SK-N-SH treated with all-trans-retinoic acid at 6 μM for 48 hours (cell line): ENCODE data around the gene P2RY14.

ENCODE experiments used
- ATAC-seq: fragments of 200-7000 bp; cut with Tn5 transposase; 3 replicates; pipeline ENCODE4 v1.9.1; 2020; ENCODE audit warnings: mild to moderate bottlenecking, moderate library complexity
- CSDC2 ChIP-seq: fragments of 250-450 bp; sonication (Bioruptor Pico); IDR thresholded peaks from 2 replicates; pipeline ENCODE4 v1.5.0; 2020; ENCODE audit warnings: mild to moderate bottlenecking, moderate library complexity
- ESRRG ChIP-seq: fragments of 250-450 bp; sonication (Bioruptor Pico); IDR thresholded peaks from 2 replicates; pipeline ENCODE4 v1.6.1; 2021; ENCODE audit warnings: mild to moderate bottlenecking
- GLIS3 ChIP-seq: fragments of 250-450 bp; sonication (Bioruptor Pico); IDR thresholded peaks from 2 replicates; pipeline ENCODE4 v1.5.0; 2020; ENCODE audit warnings: mild to moderate bottlenecking, moderate library complexity
- ISL1 ChIP-seq: fragments of 250-450 bp; sonication (Bioruptor Pico); IDR thresholded peaks from 2 replicates; pipeline ENCODE4 v2.1.2; 2022; ENCODE audit warnings: mild to moderate bottlenecking, moderate library complexity
- OSR1 ChIP-seq: fragments of 250-450 bp; sonication (Bioruptor Pico); IDR thresholded peaks from 2 replicates; pipeline ENCODE4 v1.8.0; 2022; ENCODE audit warnings: moderate library complexity, mild to moderate bottlenecking, inconsistent platforms
- PPARA ChIP-seq: fragments of 250-450 bp; sonication (Bioruptor Pico); IDR thresholded peaks from 2 replicates; pipeline ENCODE4 v1.5.0; 2020; ENCODE audit warnings: mild to moderate bottlenecking, borderline replicate concordance
- RARB ChIP-seq: fragments of 250-450 bp; sonication (Bioruptor Pico); IDR thresholded peaks from 2 replicates; pipeline ENCODE4 v1.8.0; 2021; ENCODE audit warnings: mild to moderate bottlenecking, moderate library complexity
- SNAI2 ChIP-seq: fragments of 250-450 bp; sonication (Bioruptor Pico); IDR thresholded peaks from 2 replicates; pipeline ENCODE4 v1.5.0; 2020; ENCODE audit warnings: mild to moderate bottlenecking, moderate library complexity
- ZC3H10 ChIP-seq: fragments of 250-450 bp; sonication (Bioruptor Pico); IDR thresholded peaks from 2 replicates; pipeline ENCODE4 v1.5.1; 2021; ENCODE audit warnings: mild to moderate bottlenecking, moderate library complexity
- ZFP3 ChIP-seq: fragments of 250-450 bp; sonication (Bioruptor Pico); IDR thresholded peaks from 2 replicates; pipeline ENCODE4 v1.5.0; 2020; ENCODE audit warnings: mild to moderate bottlenecking, moderate library complexity
- ZFP30 ChIP-seq: fragments of 450-650 bp; formaldehyde crosslinking; IDR thresholded peaks from 2 replicates; pipeline ENCODE4 v1.5.0; 2022; ENCODE audit warnings: mild to moderate bottlenecking, moderate library complexity
- ZNF565 ChIP-seq: fragments of 450-650 bp; formaldehyde crosslinking; conservative IDR thresholded peaks from 2 replicates; pipeline ENCODE4 v1.5.0; 2020; ENCODE audit warnings: low read depth, mild to moderate bottlenecking, moderate library complexity
- ZNF8 ChIP-seq: fragments of 450-650 bp; formaldehyde crosslinking; IDR thresholded peaks from 2 replicates; pipeline ENCODE4 v1.5.0; 2020; ENCODE audit warnings: mild to moderate bottlenecking, moderate library complexity
- TF ChIP-seq, protein P1 (sequence below): fragments of 250-450 bp; sonication (Bioruptor Pico); IDR thresholded peaks from 2 replicates; pipeline ENCODE4 v1.5.0; 2020; ENCODE audit warnings: mild to moderate bottlenecking, moderate library complexity
- TF ChIP-seq, protein P2 (sequence below): fragments of 250-450 bp; sonication (Bioruptor Pico); IDR thresholded peaks from 2 replicates; pipeline ENCODE4 v1.5.1; 2020; ENCODE audit warnings: low read depth, mild to moderate bottlenecking, moderate library complexity
- TF ChIP-seq, protein P3 (sequence below): fragments of 250-450 bp; sonication (Bioruptor Pico); IDR thresholded peaks from 2 replicates; pipeline ENCODE4 v1.8.0; 2021; ENCODE audit warnings: low read depth, mild to moderate bottlenecking, moderate library complexity, borderline replicate concordance
- TF ChIP-seq, protein P4 (sequence below): fragments of 250-450 bp; sonication (Bioruptor Pico); IDR thresholded peaks from 2 replicates; pipeline ENCODE4 v1.5.1; 2021; ENCODE audit warnings: mild to moderate bottlenecking, moderate library complexity
- TF ChIP-seq, protein P5 (sequence below): fragments of 250-450 bp; sonication (Bioruptor Pico); IDR thresholded peaks from 2 replicates; pipeline ENCODE4 v1.8.0; 2020; ENCODE audit warnings: mild to moderate bottlenecking, moderate library complexity, borderline replicate concordance

P2RY14 gene

DNA sequence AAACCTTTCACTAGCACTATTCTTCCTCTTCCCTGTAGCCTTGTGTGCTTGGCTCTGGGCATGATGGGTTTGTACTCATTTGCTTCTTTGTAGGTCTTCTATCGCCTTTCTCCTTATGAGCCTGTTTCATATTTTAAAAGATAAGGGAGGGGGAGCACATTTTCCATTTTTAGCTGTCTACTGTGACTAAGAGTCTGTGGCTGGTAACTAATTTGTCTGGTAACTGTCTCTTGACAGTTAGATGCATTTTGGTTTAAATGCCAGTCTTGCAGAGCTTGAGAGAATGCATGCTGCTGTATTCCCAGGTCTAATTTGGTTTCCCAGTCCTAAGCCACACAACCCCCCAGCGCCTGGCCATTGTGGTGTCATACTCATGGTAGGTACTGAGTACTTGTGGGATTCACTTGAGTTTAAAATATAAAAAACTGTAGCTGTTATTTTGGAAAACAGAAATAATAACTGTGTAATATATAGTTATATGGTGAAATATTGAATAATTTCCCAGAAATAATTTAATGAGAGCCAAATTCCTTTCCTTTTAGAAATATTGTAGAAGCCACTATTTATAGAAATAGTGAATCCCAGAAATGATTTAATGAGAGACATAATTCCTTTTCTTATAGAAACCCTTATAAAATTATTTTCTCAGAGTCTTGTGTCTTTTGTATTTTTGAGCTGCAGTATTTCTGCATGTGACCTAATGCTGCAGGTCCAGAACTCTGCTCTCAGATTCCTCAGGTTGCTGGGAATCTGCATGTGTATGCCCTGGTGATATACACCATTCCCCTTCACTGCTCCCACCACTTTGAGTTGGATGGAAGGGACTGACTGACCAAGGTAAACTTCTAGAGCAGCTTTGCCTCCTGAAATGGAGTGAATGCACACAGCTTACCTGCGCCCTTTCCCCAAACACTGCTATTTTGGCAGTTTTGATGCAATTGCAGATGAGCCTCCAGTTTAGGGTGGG lies 61.4 kb downstream of the P2RY14 start (continued):
- TF ChIP-seq, protein P1, sequence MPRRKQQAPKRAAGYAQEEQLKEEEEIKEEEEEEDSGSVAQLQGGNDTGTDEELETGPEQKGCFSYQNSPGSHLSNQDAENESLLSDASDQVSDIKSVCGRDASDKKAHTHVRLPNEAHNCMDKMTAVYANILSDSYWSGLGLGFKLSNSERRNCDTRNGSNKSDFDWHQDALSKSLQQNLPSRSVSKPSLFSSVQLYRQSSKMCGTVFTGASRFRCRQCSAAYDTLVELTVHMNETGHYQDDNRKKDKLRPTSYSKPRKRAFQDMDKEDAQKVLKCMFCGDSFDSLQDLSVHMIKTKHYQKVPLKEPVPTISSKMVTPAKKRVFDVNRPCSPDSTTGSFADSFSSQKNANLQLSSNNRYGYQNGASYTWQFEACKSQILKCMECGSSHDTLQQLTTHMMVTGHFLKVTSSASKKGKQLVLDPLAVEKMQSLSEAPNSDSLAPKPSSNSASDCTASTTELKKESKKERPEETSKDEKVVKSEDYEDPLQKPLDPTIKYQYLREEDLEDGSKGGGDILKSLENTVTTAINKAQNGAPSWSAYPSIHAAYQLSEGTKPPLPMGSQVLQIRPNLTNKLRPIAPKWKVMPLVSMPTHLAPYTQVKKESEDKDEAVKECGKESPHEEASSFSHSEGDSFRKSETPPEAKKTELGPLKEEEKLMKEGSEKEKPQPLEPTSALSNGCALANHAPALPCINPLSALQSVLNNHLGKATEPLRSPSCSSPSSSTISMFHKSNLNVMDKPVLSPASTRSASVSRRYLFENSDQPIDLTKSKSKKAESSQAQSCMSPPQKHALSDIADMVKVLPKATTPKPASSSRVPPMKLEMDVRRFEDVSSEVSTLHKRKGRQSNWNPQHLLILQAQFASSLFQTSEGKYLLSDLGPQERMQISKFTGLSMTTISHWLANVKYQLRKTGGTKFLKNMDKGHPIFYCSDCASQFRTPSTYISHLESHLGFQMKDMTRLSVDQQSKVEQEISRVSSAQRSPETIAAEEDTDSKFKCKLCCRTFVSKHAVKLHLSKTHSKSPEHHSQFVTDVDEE (CRISPR knock-in tag): no peak; the same call in 1 of the 2 replicates
- TF ChIP-seq SNAI2: peak; percentile 55; the same call in 1 of the 2 replicates
- TF ChIP-seq ZC3H10 (CRISPR knock-in tag): peak; percentile 84

DNA sequence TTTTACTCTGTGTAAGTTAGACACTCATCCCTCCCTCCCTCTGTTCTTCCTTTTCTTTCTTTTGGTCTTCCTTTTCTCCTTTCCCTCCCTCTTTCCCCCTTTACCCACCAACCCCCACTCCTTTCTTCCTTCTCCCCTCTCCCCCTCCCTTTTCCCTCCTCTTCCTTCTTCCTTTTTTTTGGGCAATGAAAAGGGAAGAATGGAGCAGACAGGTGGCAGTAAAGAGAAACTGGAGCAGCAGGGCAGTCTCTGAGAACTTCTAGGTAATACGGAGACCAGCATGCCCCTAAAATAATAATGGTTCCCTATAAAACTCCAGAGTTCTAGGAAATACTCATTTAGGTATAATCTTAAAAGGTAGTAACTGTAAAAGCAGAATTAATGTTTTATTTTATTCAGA lies 63.9 kb downstream of the P2RY14 start:
- ATAC-seq: no peak
- no peak for TF ChIP-seq ZFP3 (CRISPR knock-in tag)
- TF ChIP-seq, protein P2, sequence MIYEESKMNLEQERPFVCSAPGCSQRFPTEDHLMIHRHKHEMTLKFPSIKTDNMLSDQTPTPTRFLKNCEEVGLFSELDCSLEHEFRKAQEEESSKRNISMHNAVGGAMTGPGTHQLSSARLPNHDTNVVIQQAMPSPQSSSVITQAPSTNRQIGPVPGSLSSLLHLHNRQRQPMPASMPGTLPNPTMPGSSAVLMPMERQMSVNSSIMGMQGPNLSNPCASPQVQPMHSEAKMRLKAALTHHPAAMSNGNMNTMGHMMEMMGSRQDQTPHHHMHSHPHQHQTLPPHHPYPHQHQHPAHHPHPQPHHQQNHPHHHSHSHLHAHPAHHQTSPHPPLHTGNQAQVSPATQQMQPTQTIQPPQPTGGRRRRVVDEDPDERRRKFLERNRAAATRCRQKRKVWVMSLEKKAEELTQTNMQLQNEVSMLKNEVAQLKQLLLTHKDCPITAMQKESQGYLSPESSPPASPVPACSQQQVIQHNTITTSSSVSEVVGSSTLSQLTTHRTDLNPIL (CRISPR knock-in tag): no peak
- no peak for TF ChIP-seq ZC3H10 (CRISPR knock-in tag)
- no peak for TF ChIP-seq ISL1 (CRISPR knock-in tag)
- TF ChIP-seq ESRRG (CRISPR knock-in tag): no peak
- TF ChIP-seq, protein P3, sequence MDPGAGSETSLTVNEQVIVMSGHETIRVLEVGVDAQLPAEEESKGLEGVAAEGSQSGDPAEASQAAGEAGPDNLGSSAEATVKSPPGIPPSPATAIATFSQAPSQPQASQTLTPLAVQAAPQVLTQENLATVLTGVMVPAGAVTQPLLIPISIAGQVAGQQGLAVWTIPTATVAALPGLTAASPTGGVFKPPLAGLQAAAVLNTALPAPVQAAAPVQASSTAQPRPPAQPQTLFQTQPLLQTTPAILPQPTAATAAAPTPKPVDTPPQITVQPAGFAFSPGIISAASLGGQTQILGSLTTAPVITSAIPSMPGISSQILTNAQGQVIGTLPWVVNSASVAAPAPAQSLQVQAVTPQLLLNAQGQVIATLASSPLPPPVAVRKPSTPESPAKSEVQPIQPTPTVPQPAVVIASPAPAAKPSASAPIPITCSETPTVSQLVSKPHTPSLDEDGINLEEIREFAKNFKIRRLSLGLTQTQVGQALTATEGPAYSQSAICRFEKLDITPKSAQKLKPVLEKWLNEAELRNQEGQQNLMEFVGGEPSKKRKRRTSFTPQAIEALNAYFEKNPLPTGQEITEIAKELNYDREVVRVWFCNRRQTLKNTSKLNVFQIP (CRISPR knock-in tag): no peak
- TF ChIP-seq CSDC2: no peak
- TF ChIP-seq, protein P4, sequence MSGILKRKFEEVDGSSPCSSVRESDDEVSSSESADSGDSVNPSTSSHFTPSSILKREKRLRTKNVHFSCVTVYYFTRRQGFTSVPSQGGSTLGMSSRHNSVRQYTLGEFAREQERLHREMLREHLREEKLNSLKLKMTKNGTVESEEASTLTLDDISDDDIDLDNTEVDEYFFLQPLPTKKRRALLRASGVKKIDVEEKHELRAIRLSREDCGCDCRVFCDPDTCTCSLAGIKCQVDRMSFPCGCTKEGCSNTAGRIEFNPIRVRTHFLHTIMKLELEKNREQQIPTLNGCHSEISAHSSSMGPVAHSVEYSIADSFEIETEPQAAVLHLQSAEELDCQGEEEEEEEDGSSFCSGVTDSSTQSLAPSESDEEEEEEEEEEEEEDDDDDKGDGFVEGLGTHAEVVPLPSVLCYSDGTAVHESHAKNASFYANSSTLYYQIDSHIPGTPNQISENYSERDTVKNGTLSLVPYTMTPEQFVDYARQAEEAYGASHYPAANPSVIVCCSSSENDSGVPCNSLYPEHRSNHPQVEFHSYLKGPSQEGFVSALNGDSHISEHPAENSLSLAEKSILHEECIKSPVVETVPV (CRISPR knock-in tag): no peak
- TF ChIP-seq GLIS3 (CRISPR knock-in tag): no peak
- TF ChIP-seq OSR1: no peak
- TF ChIP-seq ZNF565 (CRISPR knock-in tag): no peak
- no peak for TF ChIP-seq ZFP30 (CRISPR knock-in tag)
- no peak for TF ChIP-seq SNAI2
- TF ChIP-seq, protein P1 (CRISPR knock-in tag): no peak
- TF ChIP-seq, all 23 proteins: peak for 0

DNA sequence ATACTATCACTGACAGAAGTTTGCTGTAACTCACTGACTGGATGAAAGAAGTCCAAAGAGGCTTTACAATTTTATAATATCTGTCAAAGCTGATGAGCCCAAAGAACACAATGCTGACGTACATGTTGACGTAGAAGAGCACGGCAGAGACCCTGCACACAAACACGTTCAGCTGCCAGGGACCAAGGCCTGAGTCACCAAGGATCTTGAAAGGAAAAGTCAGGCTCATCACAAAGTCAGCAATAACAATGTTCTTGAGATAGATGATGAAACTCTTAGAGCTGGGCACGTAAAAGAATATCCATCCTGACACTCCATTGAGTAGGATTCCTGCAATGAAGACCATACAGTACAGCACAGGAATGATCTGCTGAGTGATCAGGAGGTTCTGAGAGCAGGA lies 64.5 kb downstream of the P2RY14 start:
- no peak for ATAC-seq
- TF ChIP-seq CSDC2: no peak
- no peak for TF ChIP-seq ISL1 (CRISPR knock-in tag)
- TF ChIP-seq, protein P1 (CRISPR knock-in tag): no peak
- no peak for TF ChIP-seq ESRRG (CRISPR knock-in tag)
- TF ChIP-seq ZFP30 (CRISPR knock-in tag): no peak
- TF ChIP-seq, protein P5, sequence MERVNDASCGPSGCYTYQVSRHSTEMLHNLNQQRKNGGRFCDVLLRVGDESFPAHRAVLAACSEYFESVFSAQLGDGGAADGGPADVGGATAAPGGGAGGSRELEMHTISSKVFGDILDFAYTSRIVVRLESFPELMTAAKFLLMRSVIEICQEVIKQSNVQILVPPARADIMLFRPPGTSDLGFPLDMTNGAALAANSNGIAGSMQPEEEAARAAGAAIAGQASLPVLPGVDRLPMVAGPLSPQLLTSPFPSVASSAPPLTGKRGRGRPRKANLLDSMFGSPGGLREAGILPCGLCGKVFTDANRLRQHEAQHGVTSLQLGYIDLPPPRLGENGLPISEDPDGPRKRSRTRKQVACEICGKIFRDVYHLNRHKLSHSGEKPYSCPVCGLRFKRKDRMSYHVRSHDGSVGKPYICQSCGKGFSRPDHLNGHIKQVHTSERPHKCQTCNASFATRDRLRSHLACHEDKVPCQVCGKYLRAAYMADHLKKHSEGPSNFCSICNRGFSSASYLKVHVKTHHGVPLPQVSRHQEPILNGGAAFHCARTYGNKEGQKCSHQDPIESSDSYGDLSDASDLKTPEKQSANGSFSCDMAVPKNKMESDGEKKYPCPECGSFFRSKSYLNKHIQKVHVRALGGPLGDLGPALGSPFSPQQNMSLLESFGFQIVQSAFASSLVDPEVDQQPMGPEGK (CRISPR knock-in tag): no peak
- TF ChIP-seq RARB: no peak
- no peak for TF ChIP-seq PPARA (CRISPR knock-in tag)
- no peak for TF ChIP-seq ZNF8 (CRISPR knock-in tag)
- TF ChIP-seq, protein P3 (CRISPR knock-in tag): no peak
